Measurements from ENCODE around the gene SH3BGRL.

SH3BGRL gene

DNA sequence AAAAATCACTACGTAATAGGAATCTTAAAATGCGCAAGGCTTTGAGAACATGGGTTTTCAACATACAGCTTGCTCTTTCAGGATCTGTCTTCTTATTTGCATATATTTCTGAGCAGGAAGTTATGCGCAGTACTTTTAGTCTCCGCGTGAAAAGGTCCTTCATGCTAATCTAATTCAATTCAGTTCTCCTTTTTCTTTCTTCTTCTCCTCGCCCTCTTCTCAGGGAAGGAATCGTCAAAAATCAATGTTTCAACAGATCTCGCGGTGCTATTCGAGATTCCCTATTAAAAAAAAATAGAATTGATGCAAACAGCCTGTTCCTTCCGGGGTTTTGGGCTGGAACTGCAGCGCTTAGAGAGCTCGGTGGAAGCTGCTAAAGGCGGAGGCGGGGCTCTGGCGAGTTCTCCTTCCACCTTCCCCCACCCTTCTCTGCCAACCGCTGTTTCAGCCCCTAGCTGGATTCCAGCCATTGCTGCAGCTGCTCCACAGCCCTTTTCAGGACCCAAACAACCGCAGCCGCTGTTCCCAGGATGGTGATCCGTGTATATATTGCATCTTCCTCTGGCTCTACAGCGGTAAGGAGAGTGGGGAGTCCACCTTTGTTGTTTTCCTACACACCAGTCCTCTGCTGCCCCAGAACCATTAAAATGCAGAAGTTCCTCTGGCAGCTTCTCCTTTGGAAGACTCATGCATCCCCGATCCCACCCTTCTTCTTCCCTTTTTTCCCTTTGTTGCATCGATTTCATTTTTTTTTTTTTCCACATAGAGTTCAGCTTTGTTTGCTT is at the start of gene SH3BGRL, which contains the start of gene HMGN5:
SH3BGRL (plus strand) TSS at position 432 of the 785 bp plus-strand sequence; CDS start at position 531, 99 bp downstream.
HMGN5 (minus strand) TSS at position 243 of the 785 bp plus-strand sequence. CDS start 80,364 bp downstream, outside the sequence.
- peak; percentile 68 for DNase-seq

DNA sequence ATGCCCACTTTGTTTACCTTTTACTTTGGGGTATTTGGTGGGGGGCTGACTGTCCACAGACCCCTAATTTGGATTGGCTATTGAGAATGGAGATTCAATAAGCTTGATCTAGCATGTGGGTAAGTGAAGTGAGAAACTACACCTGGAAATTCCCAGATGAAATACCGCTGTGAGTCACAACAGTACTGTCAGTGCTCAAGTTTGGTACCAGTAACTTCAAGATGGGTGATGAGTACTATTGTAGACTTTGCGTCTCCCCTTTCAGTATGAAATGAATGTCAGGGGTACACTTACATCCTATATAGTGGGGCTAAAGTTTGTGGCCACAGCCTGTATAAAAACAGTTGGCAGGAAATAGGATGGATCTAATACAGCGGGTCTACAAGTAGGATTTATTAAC is 33.5 kb upstream of the SH3BGRL start:
- DNase-seq: no peak

DNA sequence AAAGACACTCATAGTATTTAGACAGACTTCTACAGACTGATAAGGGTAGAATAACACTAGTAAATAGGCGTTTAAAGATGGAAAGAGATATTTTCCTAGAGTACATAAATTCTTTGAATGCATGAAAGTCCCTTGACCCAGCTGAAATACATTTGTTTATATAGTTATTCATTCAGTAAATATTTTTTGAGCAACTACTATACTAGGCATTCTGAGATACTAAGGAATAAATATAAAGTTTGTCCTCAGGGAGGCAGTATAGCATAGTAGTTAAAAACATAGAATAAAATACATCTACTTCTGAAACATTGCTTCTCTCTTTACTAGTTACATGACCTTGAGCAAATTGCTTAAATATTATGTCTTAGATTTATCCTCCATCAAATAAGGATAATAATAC is 27.6 kb upstream of the SH3BGRL start:
- peak; percentile 2 for DNase-seq

DNA sequence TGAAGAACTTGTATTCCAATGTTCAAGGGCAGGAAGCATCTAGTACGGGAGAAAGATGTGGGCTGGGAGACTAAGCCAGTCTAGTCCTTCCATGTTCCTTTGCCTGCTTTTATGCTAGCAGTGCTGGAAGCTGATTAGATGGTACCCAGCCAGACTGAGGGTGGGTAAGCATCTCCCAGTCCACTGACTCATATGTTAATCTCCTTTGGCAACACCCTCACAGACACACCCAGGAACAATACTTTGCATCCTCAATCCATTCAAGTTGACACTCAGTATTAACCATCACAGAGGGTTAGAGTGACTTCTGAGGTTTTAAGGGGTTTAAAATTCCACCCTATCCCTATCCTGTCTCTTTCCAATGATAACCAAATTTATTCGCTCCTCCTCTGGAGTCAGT is 6.6 kb upstream of the SH3BGRL start:
- no peak for DNase-seq

DNA sequence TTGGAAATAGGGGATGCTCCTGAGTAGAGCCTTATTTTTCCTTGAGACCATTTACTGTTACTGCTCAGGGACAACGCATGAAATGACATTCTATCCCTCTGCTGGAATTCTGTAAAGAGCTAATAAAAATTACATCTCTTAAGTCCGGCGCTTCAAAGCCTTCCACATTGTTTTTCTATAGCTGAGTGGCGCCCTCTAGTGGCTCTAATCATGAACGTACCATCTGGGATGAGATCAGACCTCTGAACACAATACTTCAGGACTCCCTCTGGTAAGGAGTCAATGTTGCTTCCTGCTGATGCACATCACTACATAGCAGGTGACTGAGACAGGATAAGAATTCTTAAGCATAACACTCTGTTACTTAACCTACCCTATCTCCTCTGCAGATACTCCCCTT is 6.2 kb upstream of the SH3BGRL start:
- peak; percentile 2 for DNase-seq

DNA sequence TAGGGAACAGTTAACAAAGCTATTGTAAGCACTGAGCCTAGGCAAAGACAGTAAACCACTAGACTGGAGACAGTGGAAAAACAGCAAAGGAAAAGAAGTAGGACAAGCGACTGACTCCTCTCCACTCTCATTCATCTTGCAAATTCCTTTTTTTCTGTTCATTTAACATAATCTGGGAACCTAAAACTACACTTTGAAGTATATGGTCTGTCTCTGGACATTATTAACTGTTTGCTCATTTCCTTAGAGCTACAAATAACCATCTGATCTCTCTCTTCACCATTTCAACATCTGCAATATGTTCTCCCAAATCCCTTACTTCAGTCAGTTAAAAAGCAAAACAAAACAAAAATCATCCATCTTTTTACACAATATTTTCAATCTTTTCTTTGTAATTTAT is 831 bp upstream of the SH3BGRL start:
- DNase-seq: peak; percentile 7

DNA sequence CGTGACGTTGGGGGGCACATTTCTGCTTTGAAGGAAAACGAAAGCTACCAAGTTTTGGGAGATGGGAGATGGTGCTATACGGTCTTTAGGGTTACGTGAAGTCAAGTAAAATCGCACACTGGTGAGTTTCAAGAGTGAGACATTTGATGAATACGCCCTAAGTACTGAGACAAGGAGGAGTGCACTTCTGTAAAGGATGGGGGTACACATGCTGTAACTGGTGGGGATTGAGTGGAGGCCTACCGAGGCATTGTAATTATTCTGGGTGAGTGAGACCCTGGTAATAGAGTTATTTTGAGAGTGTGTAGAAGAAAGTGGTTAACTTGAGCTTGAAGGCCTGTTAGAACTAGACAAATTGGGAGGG is 536 bp downstream of the SH3BGRL start:
- no peak for DNase-seq

DNA sequence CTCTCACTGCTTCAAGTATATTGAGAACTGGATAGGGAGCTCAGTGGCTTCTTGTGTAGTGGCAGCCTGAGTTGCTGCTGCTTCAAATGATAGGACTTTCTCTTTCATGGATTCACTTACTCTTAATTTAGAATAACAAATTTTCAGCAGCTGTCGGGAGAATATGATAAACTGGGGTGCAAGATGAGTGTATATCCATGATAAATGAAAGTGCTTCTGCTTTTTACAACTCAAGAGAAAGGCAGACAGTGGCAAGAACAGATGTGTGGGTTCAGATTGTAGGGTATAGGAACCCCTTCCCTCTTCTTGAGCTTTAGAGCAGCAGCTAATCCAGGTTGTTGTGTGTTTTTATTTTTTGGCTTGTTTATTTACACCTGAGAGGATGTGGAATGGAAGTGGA is 1.0 kb downstream of the SH3BGRL start:
- no peak for DNase-seq

DNA sequence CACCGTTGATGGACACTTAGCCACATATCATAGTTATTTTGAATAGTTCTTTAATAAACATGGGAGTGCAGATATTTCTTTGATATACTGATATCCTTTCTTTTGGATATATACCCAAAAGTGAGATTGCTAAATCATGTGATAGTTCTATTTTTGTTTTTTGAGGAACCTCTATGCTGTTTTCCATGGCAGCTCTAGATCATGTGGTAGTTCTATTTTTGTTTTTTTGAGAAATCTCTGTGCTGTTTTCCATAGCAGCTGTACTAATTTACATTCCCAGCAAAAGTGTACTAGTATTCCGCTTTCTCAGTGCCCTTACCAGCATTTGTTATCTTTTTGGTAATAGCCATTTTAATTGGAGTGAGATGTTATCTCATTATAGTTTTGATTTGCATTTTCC is 3.6 kb downstream of the SH3BGRL start:
- no peak for DNase-seq

DNA sequence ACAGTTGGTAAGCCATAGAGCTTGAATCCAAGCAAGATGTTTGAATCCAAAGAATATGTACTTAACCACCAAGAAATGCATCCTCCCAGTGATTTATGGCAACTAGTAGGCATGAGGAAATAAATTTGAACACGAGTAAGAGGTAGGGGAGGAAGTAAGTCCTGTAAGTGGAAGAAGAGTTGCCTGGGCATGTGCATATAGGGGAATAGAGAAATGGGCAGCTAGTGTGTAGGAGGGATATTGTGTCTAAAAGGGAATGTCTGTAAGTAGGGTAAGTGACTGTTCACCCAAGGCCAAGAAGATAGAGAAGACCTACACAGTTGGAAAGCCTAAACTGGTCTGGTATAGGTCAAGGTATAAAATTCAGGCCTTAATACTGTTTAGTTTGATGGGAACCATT is 4.6 kb downstream of the SH3BGRL start:
- DNase-seq: no peak

DNA sequence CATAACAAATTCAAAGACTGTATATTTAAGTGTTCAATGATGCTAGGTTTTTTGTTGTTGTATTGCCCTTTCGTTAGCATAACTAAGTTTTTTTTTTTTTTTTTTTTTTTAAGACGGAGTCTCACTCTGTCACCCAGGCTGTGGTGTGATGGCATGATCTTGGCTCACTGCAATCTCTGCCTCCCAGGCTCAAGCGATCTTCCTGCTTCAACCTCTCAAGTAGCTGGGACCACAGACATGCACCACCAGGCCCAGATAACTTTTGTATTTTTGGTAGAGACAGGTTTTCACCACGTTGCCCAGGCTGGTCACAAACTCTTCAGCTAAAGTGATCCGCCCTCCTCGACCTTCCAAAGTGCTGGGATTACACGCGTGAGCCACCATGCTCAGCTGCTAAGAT is 7.0 kb downstream of the SH3BGRL start:
- no peak for DNase-seq

DNA sequence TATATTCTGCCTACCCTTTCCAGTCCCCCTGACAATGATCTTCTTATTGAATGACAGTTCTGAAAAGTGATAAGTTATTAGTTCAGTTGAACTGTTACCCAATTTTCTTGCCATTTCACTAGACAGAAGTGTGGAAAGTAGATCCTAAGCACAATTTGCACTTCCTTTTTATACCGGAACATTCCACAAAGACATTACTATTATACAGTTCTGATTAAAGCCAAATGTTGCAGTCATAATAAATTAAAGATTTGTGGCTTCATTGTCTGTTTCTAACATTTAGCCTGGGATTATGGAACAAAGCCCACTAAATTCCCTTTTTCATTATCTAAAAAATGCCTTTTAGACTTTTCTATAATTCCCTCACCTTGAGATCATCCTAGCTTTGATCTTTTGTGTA is 13.8 kb downstream of the SH3BGRL start:
- DNase-seq: no peak

DNA sequence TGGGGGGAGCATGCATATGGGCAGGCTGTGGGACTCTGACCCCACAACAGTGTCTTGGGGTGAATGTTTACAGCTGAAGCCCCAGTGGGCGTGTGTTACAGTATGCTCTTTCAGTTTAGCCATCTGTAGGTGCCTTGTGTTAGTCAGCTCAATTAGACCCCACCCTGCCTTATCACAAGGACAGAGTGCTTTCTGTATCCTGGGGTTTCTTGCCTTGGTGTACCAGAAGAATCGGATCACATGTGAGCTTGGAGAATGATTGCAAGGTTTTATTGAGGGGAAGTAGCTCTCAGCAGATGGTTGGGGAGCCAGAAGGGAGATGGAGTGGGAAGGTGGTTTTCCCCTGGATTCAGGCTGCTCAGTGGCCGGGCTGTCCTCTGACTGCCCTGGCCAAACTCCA is 27.3 kb downstream of the SH3BGRL start:
- no peak for DNase-seq

DNA sequence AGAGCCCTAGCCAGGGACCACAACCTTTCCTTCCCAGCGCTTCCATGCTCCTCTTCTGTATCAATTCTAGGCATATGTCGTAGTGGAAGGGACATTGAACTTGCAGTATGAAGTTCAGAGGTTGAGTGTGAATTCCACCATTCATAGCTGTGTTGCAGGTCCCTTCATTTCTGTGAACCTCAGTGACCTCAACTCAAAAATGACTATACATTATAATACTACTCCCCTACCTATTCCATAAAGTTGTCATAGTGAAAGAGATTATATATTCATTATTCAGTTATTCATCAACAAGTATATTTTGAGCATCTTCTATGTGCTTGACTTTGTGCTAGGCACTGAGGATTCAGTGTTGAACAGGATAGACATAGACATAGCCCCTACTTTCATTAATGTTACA is 28.0 kb downstream of the SH3BGRL start:
- no peak for DNase-seq

DNA sequence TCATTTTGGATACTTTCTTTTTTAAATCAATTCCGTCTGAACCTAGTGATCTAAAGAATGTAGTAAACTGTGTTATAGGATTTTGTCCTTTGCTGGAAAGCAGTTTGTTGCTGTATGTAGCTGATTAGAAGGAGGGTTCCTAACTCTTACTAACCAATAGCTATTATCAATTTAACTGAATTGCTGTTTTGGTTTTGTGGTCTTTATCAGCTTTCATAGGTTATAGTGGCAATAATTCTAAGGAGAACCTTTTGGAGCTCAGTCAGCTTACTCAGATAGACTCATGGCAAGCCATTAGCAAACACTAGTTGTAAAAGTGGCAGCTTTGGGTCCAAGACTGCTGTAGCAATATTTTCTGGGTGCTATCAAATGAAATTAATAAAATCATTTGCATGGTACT is 29.6 kb downstream of the SH3BGRL start:
- DNase-seq: no peak

DNA sequence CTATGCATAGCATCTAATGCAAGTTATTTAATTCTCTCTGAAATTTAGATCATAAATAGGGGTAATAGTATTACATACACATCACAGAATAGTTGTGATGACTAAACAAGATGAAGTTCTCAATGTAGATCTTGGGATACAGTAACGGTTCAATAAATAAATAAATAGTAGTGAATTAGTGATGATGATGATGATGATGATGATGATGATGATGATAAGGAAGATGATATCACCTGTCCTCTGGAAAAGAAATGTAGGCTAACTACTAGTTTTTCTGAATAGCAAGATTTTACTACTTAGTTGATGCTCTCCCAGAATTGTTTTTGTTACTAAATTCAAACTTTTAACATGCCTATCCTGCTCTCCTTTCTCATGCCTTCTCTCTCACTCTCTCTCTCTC is 30.3 kb downstream of the SH3BGRL start:
- no peak for DNase-seq

DNA sequence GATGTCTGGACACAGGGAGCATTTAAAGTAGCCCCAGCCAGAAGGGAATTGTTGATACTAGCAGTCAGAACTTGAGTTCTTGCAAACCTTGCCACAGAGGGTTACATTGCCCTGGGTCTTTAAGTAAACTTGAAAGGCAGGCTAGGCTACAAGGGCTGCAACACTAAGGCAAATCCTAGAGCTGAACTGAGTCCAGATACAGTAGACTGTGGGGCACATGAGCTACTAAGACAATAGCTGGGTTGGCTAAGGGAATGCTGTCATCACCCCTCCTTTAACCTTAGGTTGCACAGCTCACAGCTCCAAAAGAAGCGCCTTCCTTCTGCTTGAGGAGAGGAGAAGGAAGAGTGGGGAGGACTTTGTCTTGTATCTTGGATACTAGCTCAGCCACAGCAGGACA is 35.6 kb downstream of the SH3BGRL start:
- no peak for DNase-seq

DNA sequence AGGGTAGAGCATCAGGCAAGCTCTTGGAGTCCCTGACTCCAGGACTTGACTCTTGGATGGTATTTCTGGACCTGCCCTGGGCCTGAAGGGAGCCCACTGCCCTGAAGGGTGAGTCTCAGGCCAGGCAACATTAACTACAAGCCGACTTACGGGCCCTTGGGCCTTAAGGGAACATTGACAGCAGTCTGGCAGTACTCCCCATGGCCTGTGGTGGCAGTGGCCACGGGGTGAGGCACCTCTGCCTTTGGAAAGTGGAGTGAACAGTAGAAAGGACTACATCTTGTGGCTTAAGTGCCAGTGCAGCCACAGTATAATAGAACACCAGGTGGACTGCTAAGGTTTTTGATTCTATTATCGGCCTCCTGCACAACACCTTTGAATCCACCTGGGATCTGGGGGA is 36.3 kb downstream of the SH3BGRL start:
- no peak for DNase-seq

DNA sequence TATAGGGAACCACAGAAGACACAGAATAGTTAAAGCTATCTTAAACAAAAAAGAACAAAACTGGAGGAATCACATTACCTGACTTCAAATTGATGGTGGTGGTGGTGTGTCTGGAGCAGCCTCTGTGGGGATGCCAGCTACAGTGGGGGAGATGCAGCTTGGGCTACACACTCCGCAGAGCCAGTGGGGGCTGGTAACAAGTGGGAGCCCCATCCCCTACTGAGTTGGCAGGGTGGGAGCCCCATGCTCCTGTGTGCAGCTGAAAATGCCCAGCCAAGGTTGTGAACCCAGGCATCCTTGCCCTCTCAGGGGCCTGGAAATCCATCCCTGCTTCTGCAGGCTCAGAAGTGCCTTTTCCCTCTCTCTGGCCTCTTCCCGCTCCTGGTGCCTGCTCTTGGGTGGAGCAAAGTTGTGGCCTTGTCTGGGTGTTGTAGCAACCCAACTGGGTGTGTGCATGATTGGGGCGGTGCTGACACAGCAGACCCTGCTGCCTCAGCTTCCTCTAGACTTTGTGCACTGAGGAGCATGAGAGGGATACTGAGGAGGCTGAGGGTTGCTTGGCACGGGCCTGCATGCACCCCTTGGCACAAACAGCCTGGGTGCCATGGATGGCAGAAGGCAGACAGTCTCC is 38.9 kb downstream of the SH3BGRL start:
- DNase-seq: no peak

DNA sequence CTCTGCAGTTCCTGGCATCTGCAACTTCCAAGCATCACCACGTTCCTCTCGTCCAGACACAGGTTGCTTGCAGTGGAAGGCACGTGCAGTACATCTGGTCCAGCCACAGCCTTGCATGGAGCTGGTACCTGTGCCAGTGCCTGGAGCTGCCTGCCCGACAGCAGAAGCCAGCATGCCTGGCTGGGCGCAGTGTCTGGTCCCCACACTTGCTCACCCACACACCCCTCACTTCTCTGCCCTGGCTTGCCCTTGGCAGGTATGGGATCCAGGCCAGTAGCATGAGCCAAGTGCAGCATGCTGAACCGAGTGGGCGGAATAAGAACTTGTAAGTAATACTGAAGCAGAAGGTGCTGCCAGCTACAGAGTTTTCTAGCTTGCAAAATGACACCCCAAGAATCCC is 39.9 kb downstream of the SH3BGRL start:
- no peak for DNase-seq

DNA sequence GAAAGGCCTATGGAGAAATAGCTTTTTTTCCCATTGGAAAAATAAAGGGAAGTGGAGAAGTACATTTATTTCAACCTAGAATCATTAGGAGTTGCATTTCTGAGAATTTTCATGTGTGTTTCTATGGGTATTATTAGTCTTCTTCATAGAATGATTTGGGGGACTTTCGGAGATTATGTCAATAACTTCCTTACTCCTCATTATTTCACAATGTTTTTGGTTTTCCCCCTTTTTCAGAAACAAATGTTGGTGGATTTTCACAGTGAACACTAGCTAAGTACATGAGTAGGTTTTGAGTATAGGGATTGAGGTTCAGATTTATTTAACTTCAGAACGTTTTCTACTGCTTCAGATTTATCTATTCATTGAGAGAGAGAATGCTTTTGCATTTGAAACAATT is 54.0 kb downstream of the SH3BGRL start:
- no peak for DNase-seq

DNA sequence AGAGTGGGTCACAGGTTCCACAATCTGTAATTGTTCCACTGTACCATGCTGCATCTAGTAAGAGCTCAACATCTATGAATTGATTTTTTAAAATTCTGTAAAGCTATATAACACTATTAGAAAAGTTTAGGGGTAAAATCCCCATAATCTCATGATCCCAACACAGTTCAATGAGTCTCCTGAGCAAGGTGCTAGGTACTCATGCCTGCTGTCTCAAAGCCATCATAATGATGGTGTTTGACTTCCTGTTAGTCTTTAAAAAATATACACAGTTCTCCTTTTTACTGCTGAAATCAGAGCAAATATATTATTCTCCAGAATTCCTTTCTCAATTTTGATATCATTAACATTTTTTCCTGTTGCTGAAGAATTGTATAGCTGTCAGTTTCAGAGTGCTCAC is 55.9 kb downstream of the SH3BGRL start:
- DNase-seq: no peak

DNA sequence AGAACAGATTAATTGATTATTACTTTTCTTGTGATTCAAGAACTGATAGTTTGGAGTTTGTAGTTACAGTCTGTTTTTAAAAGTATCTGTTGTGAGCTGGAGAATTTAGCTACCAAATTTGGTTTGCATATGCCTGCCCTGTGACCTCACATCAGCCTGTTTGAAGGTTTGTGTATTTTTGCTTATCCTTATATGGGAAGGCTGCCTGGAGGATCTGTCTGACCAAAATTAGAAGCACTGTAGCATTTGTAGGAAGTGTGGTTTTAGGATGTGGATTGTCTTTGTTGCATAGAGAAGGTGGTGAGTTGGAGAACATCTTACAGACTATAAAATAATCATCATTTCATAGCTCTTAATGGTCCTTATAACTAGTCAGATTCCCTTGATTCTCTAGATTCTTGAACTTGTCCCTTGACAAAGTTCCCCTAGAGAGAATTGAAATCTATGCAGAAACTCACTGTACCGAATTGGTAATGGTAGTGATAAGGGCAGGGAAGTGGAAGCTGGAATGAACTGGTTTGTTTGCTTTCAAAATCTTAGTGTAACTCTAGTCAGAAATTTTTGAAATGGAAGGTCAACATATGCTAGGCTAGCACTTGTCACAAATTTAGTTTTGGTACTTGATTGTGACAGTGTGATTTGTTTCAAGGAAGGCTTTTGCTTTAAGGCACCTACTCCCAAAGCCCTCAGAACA is 57.3 kb downstream of the SH3BGRL start:
- no peak for DNase-seq

DNA sequence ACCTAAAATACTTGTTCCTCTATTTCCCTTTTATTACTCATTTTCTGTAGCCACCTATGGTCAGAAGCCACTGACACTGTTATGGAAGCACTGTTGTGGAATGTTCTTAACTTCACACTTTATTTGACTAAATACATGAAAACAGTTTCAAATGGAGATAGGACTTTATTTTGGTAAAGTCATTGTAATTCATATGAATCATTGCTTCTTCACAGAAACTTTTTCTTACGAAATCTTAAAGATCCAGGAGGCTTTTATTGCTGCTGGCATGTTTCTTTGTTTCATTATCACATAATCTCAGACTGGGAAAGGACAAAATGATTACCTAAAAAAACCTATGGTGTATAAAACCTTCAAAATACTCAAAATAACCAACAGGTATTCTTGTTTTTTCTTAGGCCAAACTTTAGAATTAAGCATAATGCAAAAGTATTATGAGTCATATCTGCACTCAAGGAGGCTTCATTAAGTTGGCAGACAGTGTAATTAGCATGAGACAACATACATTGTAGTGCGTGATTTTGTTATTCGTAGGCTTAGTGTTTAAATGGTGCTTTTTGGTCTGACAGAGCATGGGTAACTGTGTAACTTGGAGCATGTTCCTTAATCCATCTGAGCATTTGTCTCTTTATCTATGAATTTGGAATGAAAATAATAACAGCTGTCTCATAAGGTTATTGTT is 58.0 kb downstream of the SH3BGRL start:
- no peak for DNase-seq

Data from kidney glomerular epithelial cell (primary cell).